Activated CD4-positive, alpha-beta T cell treated with anti-CD3 and anti-CD28 coated beads, Interleukin-2, amount 10 ng/mL, durations not matched to agents 7 days and 5 days (primary cell): ENCODE results near the gene SLC35A3. TPM values are rescaled to one million over a fixed set of nuclear protein-coding genes. Genes with fewer than 3 reads are reported as not detected.
"Not testable (repeated sequence)": the region's sequence is repeated elsewhere in the genome, so short reads cannot be mapped to it uniquely, and the experiment has no call there.

Experiments
- CTCF ChIA-PET: fragments of 350-600 bp; sonication (Branson Sonifier 250); formaldehyde crosslinking; loops from one replicate; lab custom pipeline; 2021; ENCODE audit warnings: antibody characterized with exemption; lab: Charles Lee
- POLR2A ChIA-PET: fragments of 350-600 bp; sonication (Branson Sonifier 250); formaldehyde crosslinking; loops from one replicate; lab custom pipeline; 2021; ENCODE audit warnings: antibody characterized with exemption; lab: Charles Lee
- DNase-seq: peaks from one replicate; pipeline ENCODE4 v3.0.0-alpha.2; 2020
- H3K27ac Mint-ChIP-seq: one replicate; pipeline ENCODE4 v1.8.0; 2021; ENCODE audit warnings: mild to moderate bottlenecking, moderate library complexity, mixed read lengths
- H3K27me3 Mint-ChIP-seq: one replicate; pipeline ENCODE4 v1.8.0; 2021; ENCODE audit warnings: mixed read lengths
- H3K36me3 Mint-ChIP-seq: one replicate; pipeline ENCODE4 v1.8.0; 2021; ENCODE audit warnings: low read depth, mixed read lengths
- H3K4me1 Mint-ChIP-seq: one replicate; pipeline ENCODE4 v1.8.0; 2021; ENCODE audit warnings: mixed read lengths
- H3K4me3 Mint-ChIP-seq: one replicate; pipeline ENCODE4 v1.8.0; 2021; ENCODE audit warnings: mild to moderate bottlenecking, moderate library complexity, mixed read lengths
- H3K9me3 Mint-ChIP-seq: one replicate; pipeline ENCODE4 v1.8.0; 2021; ENCODE audit warnings: mixed read lengths
- total RNA-seq, 2 experiments: library from RNA; stranded (reverse); gene quantifications; one replicate each; pipeline ENCODE4 v1.2.3, GENCODE V29; 2021

The SLC35A3 gene
- total RNA-seq, 2 experiments from 2014 or later = 15.9 to 16.9 TPM

GRCh38 chr1:99959189-99959705 lies 10.5 kb upstream of the SLC35A3 start:
- CTCF ChIA-PET, POLR2A ChIA-PET, H3K4me3 Mint-ChIP-seq, H3K27ac Mint-ChIP-seq, H3K27me3 Mint-ChIP-seq, DNase-seq, H3K9me3 Mint-ChIP-seq, H3K36me3 Mint-ChIP-seq, H3K4me1 Mint-ChIP-seq: not testable (repeated sequence)

DNA sequence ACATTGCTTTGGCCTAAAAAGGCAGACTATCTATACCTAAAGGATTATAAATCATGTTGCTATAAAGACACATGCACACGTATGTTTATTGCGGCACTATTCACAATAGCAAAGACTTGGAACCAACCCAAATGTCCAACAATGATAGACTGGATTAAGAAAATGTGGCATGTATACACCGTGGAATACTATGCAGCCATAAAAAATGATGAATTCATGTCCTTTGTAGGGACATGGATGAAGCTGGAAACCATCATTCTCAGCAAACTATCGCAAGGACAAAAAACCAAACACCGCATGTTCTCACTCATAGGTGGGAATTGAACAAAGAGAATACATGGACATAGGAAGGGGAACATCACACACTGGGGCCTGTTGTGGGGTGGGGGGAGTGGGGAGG lies 9.5 kb upstream of the SLC35A3 start:
- POLR2A ChIA-PET, H3K4me3 Mint-ChIP-seq, H3K36me3 Mint-ChIP-seq, H3K27me3 Mint-ChIP-seq, H3K27ac Mint-ChIP-seq, H3K9me3 Mint-ChIP-seq, H3K4me1 Mint-ChIP-seq, DNase-seq: not testable (repeated sequence)
- CTCF ChIA-PET = interaction anchor here (0.7 kb wide), 1 partner anchor 17 kb away, joined by 3 read pairs; no protein-coding TSS in a partner anchor

DNA sequence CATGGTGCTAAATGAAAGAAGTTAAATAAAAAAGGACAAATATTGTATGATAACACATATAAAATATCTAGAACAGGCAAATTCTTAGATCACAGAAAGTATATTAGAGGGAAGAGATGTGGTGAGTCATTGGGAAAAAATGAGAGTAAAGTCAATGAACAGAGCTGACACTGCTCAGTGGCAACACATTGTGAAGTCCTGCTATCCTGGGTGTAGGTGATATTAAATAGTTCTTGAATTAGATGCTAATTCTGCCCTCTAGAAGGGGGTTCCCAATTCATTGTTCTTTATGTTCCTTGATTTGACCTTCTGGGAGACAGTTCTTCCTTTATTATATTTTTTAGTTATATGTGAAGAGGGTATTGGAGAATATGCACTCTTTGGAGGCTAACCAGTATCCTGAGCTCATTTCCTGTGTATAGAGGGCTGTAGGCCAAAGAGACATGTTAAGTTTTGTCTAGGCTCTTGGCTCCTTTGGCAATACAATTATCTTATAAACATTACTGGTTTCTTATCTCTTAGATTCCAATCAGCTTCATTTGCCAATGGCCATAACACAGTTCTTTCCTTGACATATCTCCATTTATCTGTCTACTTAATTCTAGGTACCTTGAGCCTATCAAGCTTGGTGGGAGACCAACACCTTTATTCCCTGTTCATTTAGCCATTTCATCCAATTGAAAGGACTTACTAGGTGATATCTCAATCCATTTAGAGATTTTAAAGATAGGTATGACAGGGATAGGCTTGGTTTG lies 6.6 kb upstream of the SLC35A3 start:
- DNase-seq = no peak
- H3K4me1 Mint-ChIP-seq = peaks cover 1% of the 10 kb centered on the region

GRCh38 chr1:99964806-99965205 lies 5.0 kb upstream of the SLC35A3 start:
- ChIA-PET CTCF (interaction anchor here (1.0 kb wide), 1 partner anchor 22 kb away, joined by 3 read pairs; no protein-coding TSS in a partner anchor), POLR2A (no interaction called here)
- Mint-ChIP-seq H3K4me1 (peaks cover 16% of the 10 kb centered on the region), H3K27me3 (no peaks in the 10 kb centered on the region), H3K4me3 (no peak overlapping the region), H3K9me3 (peaks cover 6% of the 10 kb centered on the region), H3K27ac (no peak overlapping the region), H3K36me3 (no peaks in the 10 kb centered on the region)
- no peak for DNase-seq

More for the DNA sequence above, 6.6 kb upstream of the SLC35A3 start:
- Mint-ChIP-seq H3K9me3 (peaks cover 3% of the 10 kb centered on the region), H3K27ac (no peak overlapping the region), H3K36me3 (no peaks in the 10 kb centered on the region), H3K4me3 (no peak overlapping the region), H3K27me3 (no peaks in the 10 kb centered on the region)
- CTCF ChIA-PET = no interaction called here
- POLR2A ChIA-PET = interaction anchor here (0.6 kb wide), 1 partner anchor 103 kb away, joined by 3 read pairs; no protein-coding TSS in a partner anchor

GRCh38 chr1:99965646-99966375 lies 4.0 kb upstream of the SLC35A3 start:
- ChIA-PET POLR2A (interaction anchor here (0.5 kb wide), 1 partner anchor 1268 kb away, joined by 5 read pairs; no protein-coding TSS in a partner anchor), CTCF (interaction anchor here (1.0 kb wide), 1 partner anchor 21 kb away, joined by 3 read pairs; no protein-coding TSS in a partner anchor)
- H3K27me3 Mint-ChIP-seq = no peaks in the 10 kb centered on the region
- H3K9me3 Mint-ChIP-seq = peaks cover 6% of the 10 kb centered on the region
- H3K36me3 Mint-ChIP-seq = no peaks in the 10 kb centered on the region
- no peak overlapping the region for H3K4me3 Mint-ChIP-seq
- H3K4me1 Mint-ChIP-seq = peaks cover 23% of the 10 kb centered on the region
- DNase-seq = no peak
- no peak overlapping the region for H3K27ac Mint-ChIP-seq

GRCh38 chr1:99968214-99968613 lies 1.6 kb upstream of the SLC35A3 start:
- Mint-ChIP-seq H3K4me3 (peak overlapping the region; percentile 43), H3K27ac (no peak overlapping the region), H3K9me3 (peaks cover 6% of the 10 kb centered on the region), H3K27me3 (no peaks in the 10 kb centered on the region), H3K36me3 (no peaks in the 10 kb centered on the region), H3K4me1 (peaks cover 37% of the 10 kb centered on the region)
- ChIA-PET POLR2A (no interaction called here), CTCF (no interaction called here)
- no peak for DNase-seq

- DNase-seq = no peak
- CTCF ChIA-PET = interaction anchor here (0.6 to 1.3 kb wide), 5 partner anchors 39 to 1883 kb away, joined by 3 to 4 read pairs (median 3); no protein-coding TSS in a partner anchor
- H3K36me3 Mint-ChIP-seq = no peaks in the 10 kb centered on the region
- H3K4me3 Mint-ChIP-seq = peak overlapping the region; percentile 100
- H3K27me3 Mint-ChIP-seq = no peaks in the 10 kb centered on the region
- H3K27ac Mint-ChIP-seq = peak overlapping the region; percentile 98
- H3K4me1 Mint-ChIP-seq = peaks cover 37% of the 10 kb centered on the region
- H3K9me3 Mint-ChIP-seq = peaks cover 6% of the 10 kb centered on the region
- POLR2A ChIA-PET = interaction anchor here (0.7 kb wide), 1 partner anchor 186 kb away, joined by 3 read pairs; no protein-coding TSS in a partner anchor
Observed at GRCh38 chr1:99969260-99969728, 502 bp upstream of the SLC35A3 start.

DNA sequence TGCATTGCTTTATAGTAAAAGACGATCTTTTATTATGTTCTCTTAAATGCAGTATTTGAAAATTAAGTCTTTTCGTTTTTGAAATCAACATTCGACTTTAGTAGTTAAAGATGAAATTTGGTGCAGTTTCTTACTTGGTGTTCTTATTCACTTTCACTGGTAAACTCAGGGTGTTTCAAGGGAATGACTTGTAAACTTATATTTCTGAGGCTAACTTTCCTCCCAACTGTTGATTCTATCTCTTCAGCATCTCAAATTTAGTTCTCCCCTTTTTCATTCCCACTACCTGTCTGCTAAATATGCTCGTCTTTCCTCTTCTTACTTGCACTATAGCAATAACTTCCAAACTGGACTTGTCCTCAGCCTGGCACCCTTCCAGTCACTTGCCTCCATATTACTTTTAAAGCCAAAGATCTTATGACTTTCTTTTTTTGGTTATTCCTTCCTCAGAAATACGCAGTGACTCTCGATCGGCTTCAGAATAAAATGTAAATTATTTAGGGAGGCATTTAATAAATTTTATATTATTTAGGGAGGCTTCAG lies 988 bp downstream of the SLC35A3 start:
- H3K4me1 Mint-ChIP-seq = peaks cover 37% of the 10 kb centered on the region
- no peak for DNase-seq
- ChIA-PET CTCF (no interaction called here), POLR2A (no interaction called here)
- peak overlapping the region; percentile 98 for H3K27ac Mint-ChIP-seq
- peaks cover 4% of the 10 kb centered on the region for H3K36me3 Mint-ChIP-seq
- H3K9me3 Mint-ChIP-seq = peaks cover 6% of the 10 kb centered on the region
- peak overlapping the region; percentile 100 for H3K4me3 Mint-ChIP-seq
- no peaks in the 10 kb centered on the region for H3K27me3 Mint-ChIP-seq

DNA sequence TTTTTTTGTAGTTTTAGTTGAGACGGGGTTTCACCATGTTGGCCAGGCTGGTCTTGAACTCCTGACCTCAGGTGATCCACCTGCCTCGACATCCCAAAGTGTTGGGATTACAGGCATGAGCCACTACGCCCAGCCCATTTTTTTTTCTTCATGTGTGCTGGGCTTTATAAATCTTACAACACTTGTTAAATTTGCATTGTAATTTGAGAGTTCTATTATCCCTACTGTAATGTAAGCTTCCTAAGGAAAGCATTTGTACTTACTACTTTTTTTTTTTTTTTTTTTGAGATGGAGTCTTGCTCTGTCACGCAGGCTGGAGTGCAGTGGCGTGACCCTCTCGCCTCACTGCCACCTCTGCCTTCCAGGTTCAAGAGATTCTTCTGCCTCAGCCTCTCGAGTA lies 2.3 kb downstream of the SLC35A3 start:
- CTCF ChIA-PET = interaction anchor here (0.7 kb wide), 2 partner anchors 52 to 1601 kb away, joined by 3 read pairs; no protein-coding TSS in a partner anchor
- H3K36me3 Mint-ChIP-seq, H3K27me3 Mint-ChIP-seq, H3K9me3 Mint-ChIP-seq, DNase-seq, POLR2A ChIA-PET, H3K27ac Mint-ChIP-seq: not testable (repeated sequence)
- Mint-ChIP-seq H3K4me1 (peaks cover 37% of the 10 kb centered on the region), H3K4me3 (peak overlapping the region; percentile 30)

GRCh38 chr1:99975529-99975928 lies 5.7 kb downstream of the SLC35A3 start:
- Mint-ChIP-seq H3K27me3 (no peaks in the 10 kb centered on the region), H3K4me3 (no peak overlapping the region), H3K9me3 (no peaks in the 10 kb centered on the region), H3K36me3 (peaks cover 4% of the 10 kb centered on the region), H3K27ac (no peak overlapping the region), H3K4me1 (peaks cover 17% of the 10 kb centered on the region)
- ChIA-PET CTCF (no interaction called here), POLR2A (no interaction called here)
- DNase-seq = no peak

DNA sequence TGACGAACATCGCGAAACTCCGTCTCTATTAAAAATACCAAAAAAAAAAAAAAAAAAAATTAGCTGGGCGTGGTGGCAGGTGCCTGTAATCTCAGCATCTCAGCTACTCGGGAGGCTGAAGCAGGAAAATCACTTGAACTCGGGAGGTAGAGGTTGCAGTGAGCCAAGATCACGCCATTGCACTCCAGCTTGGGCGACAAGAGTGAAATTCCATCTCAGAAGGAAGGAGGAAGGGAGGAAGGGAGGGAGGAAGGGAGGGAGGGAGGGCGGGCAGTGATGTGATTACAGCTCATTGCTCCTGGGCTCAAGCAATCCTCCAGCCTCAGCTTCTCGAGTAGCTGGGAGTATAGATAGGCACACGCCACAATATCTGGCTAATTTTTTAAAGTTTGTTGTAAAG lies 7.5 kb downstream of the SLC35A3 start:
- POLR2A ChIA-PET, H3K27me3 Mint-ChIP-seq, H3K36me3 Mint-ChIP-seq, H3K27ac Mint-ChIP-seq, H3K4me1 Mint-ChIP-seq, H3K9me3 Mint-ChIP-seq, DNase-seq, H3K4me3 Mint-ChIP-seq: not testable (repeated sequence)
- CTCF ChIA-PET = interaction anchor here (1.0 kb wide), 1 partner anchor 47 kb away, joined by 3 read pairs; no protein-coding TSS in a partner anchor

DNA sequence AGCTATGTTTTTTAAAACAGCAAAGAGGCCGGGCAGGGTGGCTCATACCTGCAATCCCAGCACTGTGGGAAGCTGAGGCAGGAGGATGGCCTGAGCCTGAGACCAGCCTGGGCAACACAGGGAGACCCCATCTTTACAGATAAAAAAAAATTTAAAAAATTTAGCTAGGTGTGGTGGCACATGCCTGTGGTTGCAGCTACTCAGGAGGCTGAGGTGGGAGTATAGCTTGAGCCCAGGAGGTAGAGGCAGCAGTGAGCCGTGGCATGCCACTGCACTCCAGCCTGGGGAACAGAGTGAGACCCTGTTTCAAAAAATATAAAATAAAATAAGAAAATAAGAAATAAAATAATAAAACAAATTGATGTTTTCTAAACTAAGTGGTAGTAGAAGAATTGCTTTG lies 8.4 kb downstream of the SLC35A3 start:
- Mint-ChIP-seq H3K27me3 (no peaks in the 10 kb centered on the region), H3K4me3 (no peak overlapping the region), H3K27ac (no peak overlapping the region), H3K4me1 (no peaks in the 10 kb centered on the region), H3K9me3 (no peaks in the 10 kb centered on the region), H3K36me3 (peaks cover 6% of the 10 kb centered on the region)
- DNase-seq = no peak
- ChIA-PET POLR2A (interaction anchor here (0.5 kb wide), 1 partner anchor 73 kb away, joined by 3 read pairs; no protein-coding TSS in a partner anchor), CTCF (no interaction called here)
